Liver (tissue), 3 donors: ENCODE results near the gene TCHP.

Experiments
- CTCF ChIP-seq: fragments of 150-350 bp; IDR thresholded peaks from 2 replicates; pipeline ENCODE4 v1.5.1; 2017; ENCODE audit warnings: improper control_type of control experiment, low read depth, low read length; ENCODE audit not compliant: missing input control
- EGR1 ChIP-seq, 2 donors: IDR thresholded peaks; 2 replicates each; pipeline ENCODE4 v1.6.1; 2016 to 2018; ENCODE audit warnings: antibody characterized with exemption in 2 of 2, low read depth in 2 of 2
- HNF4G ChIP-seq: IDR thresholded peaks from 2 replicates; pipeline ENCODE4 v1.6.1; 2016; ENCODE audit warnings: antibody characterized with exemption
- JUND ChIP-seq, 2 donors: IDR thresholded peaks; 2 replicates each; pipeline ENCODE4 v1.6.1; 2016; ENCODE audit warnings: antibody characterized with exemption in 2 of 2
- MAX ChIP-seq: IDR thresholded peaks from 2 replicates; pipeline ENCODE4 v1.6.1; 2016; ENCODE audit warnings: antibody characterized with exemption
- RAD21 ChIP-seq, 2 donors: IDR thresholded peaks; 2 replicates each; pipeline ENCODE4 v1.6.1; 2016; ENCODE audit warnings: antibody characterized with exemption in 2 of 2, mild to moderate bottlenecking in 2 of 2
- REST ChIP-seq: IDR thresholded peaks from 2 replicates; pipeline ENCODE4 v1.6.1; 2016; ENCODE audit warnings: antibody characterized with exemption, mild to moderate bottlenecking
- TAF1 ChIP-seq: conservative IDR thresholded peaks from 2 replicates; pipeline ENCODE4 v1.6.1; 2016; ENCODE audit warnings: antibody characterized with exemption, mild to moderate bottlenecking
- donor health status: healthy.
- donor health status: healthy.

- TF ChIP-seq CTCF: no peak
- no peak for TF ChIP-seq RAD21 (IDR thresholded peaks at IDR 0.05)
- TF ChIP-seq REST: no peak
- TF ChIP-seq MAX: no peak
- TF ChIP-seq TAF1: no peak
- no peak for TF ChIP-seq JUND (IDR thresholded peaks at IDR 0.05)
- no peak for TF ChIP-seq EGR1 (IDR thresholded peaks at IDR 0.05; ENCODE audit: low read depth in 2 of 2)
- no peak for TF ChIP-seq HNF4G
Observed at GRCh38 chr12:109931143-109931542, 31.1 kb downstream of the TCHP start.
